Mammary epithelial cell (primary cell): Measurements from ENCODE around the gene NEK6.

Experiments used
- EZH2 ChIP-seq: IDR thresholded peaks from 2 replicates; pipeline ENCODE4 v1.6.1; 2012; ENCODE audit warnings: low read length, inconsistent platforms, borderline replicate concordance
- TF ChIP-seq, protein P1 (sequence below), 2 donors: IDR thresholded peaks in 1 of 2; conservative IDR thresholded peaks in 1 of 2; 2 replicates each; pipeline ENCODE4 v1.5.1; 2011 to 2012; ENCODE audit warnings: inconsistent platforms in 2 of 2, low read length in 2 of 2, mild to moderate bottlenecking in 2 of 2, control low read depth in 1 of 2, low read depth in 1 of 2; ENCODE audit not compliant: insufficient read depth in 1 of 2; ENCODE audit errors: extremely low read depth in 1 of 2

DNA sequence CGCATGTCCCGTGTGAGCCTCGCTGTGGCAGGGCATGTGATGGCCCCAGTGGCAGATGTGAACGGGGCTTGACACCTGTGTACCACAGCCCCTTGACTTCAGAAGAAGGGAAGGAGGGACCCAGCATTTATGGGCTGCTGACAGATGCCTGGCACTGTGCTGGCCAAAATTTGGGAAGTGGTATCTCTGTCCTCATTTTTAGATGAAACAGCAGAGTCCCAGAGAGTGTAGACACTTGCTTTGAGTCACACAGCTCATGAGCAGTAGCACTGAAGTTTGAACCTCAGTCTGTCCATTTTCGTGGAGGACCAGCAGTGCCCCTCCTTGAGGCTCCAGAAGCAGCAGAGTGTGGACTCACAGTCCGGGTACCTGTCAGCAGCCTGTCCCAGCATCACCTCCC, 16.5 kb downstream of the NEK6 start:
- TF ChIP-seq, protein P1, sequence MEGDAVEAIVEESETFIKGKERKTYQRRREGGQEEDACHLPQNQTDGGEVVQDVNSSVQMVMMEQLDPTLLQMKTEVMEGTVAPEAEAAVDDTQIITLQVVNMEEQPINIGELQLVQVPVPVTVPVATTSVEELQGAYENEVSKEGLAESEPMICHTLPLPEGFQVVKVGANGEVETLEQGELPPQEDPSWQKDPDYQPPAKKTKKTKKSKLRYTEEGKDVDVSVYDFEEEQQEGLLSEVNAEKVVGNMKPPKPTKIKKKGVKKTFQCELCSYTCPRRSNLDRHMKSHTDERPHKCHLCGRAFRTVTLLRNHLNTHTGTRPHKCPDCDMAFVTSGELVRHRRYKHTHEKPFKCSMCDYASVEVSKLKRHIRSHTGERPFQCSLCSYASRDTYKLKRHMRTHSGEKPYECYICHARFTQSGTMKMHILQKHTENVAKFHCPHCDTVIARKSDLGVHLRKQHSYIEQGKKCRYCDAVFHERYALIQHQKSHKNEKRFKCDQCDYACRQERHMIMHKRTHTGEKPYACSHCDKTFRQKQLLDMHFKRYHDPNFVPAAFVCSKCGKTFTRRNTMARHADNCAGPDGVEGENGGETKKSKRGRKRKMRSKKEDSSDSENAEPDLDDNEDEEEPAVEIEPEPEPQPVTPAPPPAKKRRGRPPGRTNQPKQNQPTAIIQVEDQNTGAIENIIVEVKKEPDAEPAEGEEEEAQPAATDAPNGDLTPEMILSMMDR (conservative IDR thresholded peaks at IDR 0.05 in 1 of 2, IDR thresholded peaks at IDR 0.05 in 1 of 2; ENCODE audit: extremely low read depth in 1 of 2, insufficient read depth in 1 of 2, low read depth in 1 of 2, low read length in 2 of 2): no peak
- no peak for TF ChIP-seq EZH2
